ENCODE data around the gene FAM20B.
"Not testable (repeated sequence)": the region's sequence is repeated elsewhere in the genome, so short reads cannot be mapped to it uniquely, and the experiment has no call there.

The FAM20B gene, protein sequence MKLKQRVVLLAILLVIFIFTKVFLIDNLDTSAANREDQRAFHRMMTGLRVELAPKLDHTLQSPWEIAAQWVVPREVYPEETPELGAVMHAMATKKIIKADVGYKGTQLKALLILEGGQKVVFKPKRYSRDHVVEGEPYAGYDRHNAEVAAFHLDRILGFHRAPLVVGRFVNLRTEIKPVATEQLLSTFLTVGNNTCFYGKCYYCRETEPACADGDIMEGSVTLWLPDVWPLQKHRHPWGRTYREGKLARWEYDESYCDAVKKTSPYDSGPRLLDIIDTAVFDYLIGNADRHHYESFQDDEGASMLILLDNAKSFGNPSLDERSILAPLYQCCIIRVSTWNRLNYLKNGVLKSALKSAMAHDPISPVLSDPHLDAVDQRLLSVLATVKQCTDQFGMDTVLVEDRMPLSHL

DNA sequence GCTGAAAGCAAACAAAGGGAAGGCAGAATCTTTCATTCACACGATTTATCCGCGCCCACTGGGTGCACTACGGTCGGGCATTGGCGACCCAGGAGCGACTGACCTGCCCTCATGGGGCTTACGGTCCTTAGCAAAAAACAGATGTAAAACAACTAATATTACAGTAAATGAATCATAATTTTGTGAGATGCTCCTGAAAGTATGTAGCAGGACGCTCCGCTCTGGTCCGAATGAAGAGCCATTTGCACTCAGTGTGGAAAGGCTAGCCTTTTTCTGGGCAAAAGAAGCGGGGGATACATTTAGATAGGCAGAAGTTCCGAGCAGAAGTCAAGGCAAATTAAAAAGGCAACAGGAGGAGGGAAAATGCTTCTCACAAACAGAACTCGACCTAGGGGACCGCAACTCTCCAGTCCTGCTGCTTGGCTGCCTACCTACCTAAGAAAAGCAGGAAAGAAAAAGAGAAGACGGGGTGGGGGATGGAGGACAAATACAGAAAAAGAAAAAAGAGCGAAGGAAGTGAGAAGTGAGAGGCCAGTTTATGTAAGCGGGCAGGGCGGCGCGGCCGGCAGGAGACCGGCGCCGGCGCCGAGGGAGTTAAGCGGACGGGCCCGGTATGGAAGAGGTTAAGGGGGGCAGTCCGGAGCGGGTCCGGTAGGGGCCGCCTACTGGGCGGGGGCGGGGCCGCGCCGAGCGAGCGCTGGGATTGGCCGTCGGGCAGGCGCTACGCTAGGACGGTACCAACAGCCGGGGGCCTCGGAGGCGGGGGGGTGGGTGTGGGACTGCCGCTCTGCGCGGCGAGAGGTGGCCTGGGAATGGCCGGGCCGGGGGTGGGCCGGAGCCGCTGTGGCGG, at the start of gene FAM20B:
Gene FAM20B, plus strand, starts transcription at position 770 of the 850 bp plus-strand sequence. CDS start 17,954 bp downstream, outside the sequence.
- DNase-seq (ENCODE audit: low read depth), result peak; percentile 87

DNA sequence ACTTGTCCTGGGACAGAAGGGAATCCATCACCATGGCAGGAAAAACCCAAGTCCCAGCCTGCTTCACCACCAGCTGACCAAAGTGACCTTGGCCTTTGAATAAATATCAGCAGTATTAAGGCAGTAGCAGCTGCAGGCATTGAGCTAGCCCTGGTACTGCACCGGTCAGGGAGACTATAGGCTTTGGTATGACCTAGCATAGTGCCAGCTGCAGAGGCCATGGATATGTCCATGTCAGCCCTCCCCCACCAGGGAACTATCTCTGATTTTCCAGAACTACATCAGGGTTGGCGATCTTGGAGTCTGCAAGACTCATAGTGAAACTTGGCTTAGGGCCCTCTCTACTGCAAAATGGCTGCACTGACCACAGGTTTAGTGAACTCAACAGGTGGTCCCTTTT, 49.2 kb upstream of the FAM20B start:
- DNase-seq (ENCODE audit: low read depth), result no peak

DNA sequence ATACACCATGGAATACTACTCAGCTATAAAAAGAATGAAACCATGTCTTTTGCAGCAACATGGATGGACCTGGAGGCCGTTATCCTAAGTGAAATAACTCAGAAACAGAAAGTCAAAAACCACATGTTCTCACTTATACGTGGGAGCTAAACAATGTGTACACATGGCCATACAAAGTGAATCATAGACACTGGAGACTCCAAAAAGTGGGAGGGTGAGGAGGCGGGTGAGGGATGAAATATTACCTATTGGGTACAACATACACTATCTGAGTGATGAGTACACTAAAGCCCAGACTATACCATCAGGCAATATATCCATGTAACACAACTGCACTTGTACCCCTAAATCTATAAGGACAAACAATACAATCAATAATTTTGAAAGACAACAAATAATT, 39.5 kb upstream of the FAM20B start:
- DNase-seq (ENCODE audit: low read depth), result no peak

DNA sequence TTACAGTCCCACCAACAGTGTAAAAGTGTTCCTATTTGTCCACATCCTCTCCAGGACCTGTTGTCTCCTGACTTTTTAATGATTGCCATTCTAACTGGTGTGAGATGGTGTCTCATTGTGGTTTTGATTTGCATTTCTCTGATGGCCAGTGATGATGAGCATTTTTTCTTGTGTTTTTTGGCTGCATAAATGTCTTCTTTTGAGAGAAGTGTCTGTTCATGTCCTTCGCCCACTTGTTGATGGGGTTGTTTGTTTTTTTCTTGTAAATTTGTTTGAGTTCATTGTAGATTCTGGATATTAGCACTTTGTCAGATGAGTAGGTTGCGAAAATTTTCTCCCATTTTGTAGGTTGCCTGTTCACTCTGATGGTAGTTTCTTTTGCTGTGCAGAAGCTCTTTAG, 37.5 kb upstream of the FAM20B start:
- DNase-seq (ENCODE audit: low read depth), result not testable (repeated sequence)

DNA sequence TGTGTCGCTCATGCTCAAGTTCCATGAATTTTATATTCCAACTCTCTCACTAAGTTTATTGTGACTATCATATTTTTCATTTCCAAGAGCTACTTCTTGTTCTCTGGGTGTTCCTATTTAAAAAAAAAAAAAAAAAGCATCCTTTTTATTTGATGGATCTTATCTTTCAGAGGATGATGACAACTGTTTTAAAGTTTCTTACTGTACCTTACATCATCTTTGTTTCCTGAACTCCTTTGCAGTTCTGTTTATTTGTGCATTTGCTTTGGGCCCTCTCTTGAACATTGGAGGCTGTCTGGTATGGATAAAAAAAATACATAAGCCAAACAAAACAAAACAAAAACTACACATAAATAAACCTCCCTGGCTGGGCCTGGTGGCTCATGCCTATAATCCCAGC, 32.1 kb upstream of the FAM20B start:
- DNase-seq (ENCODE audit: low read depth), result no peak

DNA sequence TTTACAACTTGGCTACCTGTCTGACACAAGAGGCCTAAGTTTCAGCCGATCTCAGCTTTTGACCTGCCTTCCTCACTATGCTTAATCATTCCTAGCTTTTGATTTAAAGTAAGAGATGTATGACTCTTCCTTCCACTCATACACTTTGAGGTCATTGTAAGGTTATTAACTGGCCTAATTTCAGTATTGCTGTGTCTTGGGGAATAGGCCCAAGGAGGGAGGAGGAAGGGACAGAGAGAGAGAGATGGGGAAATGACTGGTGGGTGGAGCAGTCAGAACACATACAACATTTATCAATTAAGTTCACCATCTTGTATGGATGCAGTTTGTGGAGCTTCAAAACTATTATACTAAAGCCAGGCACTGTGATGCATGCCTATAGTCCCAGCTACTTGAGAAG, 28.3 kb upstream of the FAM20B start:
- DNase-seq (ENCODE audit: low read depth), result no peak

DNA sequence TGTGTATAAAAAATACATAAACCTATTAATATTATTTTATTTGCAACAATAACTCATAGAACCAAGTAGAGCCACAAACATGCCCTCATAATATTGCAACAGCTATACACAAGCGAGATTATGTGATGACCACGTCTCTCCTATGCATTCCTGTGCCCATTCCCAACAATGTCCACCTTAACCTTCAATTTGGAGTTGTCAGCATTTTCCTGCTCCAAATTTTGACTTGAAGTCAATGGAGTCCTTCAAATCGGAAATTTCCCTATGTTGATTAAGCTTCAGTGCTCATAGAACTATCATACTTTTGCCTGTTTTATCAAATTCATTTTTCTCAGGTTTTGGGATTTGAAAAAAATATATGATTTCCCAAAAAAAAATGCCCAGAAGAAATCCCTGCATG, 27.4 kb upstream of the FAM20B start:
- DNase-seq (ENCODE audit: low read depth), result no peak

DNA sequence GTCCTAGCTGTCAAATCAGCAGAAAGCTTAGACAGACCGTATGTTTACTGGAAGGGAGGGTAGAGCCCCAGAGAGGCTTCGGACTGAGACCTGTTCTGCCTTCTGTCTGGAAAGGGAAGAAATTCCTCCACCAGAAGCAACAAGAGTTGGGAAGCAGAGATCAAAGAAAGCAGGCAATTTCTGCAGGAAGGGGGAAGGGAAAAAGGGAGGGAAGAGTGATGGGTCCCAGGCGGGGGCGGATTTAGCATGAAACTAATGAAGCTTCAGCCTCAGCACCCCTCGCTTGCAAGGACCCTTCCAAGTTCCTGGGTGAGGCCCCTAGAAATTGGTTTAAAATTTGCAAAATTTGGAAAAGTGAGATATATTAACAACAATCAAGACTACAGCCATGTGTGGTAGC, 26.6 kb upstream of the FAM20B start:
- no peak for DNase-seq (ENCODE audit: low read depth)

DNA sequence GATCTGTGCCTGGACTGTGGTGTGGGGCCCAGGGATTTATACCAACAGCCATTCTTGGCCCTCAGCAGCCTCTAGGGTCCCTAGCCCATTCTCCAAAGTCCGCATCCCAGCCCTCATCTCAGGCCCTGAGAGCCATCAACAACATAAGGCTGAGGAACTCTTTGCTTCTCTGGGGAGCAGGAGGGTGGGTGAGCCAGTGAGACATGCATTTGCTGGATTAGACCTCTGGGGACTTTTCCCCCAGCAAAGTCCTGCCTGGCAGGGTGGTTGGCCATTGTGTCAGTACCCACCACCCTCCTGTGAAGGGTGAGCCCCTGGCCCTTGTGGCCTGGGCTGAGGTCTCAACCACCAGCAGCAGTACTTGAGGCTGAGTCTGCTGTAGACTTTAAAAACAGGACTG, 24.2 kb upstream of the FAM20B start:
- DNase-seq (ENCODE audit: low read depth), result no peak

DNA sequence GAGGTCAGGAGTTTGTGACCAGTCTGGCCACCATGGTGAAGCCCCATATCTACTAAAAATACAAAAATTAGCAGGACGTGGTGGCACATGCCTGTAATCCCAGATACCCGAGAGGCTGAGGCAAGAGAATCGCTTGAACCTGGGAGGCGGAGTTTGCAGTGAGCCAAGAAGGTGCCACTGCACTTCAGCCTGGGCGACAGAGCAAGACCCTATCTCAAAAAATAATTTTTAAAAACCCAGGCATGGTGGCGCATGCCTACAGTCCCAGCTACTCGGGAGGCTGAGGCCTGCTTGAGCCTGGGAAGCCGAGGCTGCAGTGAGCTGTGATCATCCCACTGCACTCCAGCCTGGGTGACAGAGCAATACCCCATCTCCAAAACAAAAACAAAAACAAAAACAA, 23.6 kb upstream of the FAM20B start:
- DNase-seq (ENCODE audit: low read depth), result not testable (repeated sequence)

DNA sequence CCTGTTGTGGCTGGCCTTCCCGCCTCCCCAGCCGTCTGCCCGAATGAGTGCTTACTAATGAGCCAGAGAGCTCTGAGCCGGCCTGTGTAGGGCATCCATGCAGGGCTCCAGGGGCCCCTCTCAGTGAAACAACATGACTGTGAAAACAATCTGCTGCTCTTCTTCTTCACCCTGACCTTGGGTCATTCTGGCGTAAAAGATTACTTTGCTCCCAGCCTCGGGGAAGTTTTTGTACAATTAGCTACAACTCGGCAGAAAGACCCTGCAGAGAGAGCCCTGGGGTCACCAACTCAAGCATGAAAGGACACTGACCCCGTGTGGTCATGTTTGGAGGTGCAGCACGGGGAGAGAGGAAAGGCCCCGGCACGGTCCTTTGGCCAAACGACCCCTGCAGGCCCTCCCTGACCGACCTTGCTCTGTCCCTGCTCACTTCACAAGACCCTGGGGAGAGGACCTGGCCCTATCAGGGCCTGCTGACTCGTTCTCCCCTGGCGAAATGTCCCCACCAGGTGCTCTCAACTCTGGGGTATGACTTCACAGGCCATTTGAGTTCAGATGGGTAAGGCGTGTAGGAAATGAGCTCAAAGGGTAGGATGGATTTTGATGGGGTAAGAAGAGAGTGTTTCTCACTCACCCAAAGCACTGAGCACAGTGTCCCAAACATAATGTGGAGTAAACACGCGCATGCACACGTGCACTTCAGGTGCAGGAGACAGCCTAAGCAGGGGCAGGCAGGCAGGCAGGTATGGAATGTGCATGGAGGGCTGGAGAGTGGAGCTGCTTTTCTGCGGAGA, 22.9 kb upstream of the FAM20B start:
- peak; percentile 51 for DNase-seq (ENCODE audit: low read depth)

DNA sequence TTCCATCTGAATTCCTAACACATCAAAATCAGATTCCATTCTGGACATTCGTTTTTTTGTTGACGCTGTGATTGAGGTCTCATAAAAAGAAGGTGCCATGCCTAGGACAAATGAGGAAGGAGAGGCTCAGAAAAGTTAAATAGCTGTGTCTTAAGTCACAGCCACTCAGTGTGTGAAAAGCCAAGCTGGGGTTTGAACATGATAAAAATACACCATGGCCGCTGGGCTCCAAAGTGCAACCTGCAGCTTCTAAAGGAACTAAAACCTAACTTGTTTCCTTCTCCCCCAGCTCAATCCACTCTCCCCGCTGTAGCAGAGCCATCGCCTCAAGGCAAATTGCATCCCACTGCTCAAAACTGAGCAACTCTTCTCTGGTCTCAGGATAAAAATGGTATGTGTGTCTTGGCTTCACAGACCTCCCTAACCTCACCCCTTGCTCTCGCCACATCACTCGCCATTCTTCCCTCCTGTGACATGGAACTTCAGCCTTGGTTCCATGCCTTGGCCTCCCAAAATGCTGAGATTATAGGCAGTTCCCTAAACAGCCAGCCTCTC, 22.1 kb upstream of the FAM20B start:
- DNase-seq (ENCODE audit: low read depth), result no peak

DNA sequence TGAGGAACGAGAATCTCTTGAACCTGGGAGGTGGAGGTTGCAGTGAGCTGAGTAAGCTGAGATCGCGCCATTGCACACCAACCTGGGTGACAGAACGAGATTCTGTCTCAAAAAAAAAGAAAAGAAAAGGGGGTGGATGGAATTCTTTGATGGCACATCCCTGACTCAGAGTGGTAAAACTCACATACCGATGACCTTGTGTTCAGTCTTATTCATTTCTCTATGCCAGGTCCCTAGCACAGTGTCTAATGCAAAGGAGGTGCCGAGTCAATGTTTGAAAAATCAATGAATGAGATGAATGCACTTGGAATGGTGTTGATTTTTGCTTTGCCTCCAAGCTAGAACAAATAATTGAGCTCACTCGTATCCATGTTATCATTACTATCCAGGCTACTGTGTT, 18.5 kb upstream of the FAM20B start:
- no peak for DNase-seq (ENCODE audit: low read depth)

DNA sequence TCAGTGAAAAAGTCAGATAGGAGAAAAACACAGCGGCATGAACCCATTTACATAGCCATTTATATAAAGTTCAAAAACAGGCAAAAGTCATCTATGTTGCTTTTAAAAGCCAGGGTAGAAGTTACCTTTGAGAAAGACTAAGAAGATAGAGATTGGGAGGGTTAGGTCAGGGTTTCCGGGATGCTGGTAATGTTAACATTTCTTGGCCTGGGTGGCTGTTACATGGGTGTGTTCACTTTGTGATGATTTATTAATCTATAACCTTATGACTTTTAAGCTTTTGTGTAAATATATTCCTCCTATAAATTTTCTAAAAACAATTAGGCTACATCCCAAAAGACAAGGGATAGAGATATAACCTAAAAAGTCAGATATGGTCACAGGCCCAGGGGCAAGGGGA, 15.0 kb upstream of the FAM20B start:
- no peak for DNase-seq (ENCODE audit: low read depth)

DNA sequence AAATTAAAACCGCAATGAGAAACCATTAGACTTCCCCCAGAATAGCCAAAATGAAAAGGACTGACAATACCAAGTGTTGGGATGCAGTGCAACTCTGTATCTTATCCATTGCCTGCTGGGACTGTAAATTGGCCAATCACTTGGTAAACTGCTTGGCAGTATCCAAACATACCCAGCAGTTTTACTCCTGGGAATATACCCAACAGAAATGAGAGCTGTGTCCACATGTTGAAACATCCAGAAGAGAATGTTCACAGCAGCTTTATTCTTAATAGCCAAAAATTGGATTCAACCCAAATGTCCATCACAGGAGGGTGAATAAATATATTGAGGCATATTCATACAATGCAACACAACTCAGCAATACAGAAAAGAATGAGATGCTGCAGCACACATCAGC, 13.7 kb upstream of the FAM20B start:
- DNase-seq (ENCODE audit: low read depth), result peak; percentile 70

DNA sequence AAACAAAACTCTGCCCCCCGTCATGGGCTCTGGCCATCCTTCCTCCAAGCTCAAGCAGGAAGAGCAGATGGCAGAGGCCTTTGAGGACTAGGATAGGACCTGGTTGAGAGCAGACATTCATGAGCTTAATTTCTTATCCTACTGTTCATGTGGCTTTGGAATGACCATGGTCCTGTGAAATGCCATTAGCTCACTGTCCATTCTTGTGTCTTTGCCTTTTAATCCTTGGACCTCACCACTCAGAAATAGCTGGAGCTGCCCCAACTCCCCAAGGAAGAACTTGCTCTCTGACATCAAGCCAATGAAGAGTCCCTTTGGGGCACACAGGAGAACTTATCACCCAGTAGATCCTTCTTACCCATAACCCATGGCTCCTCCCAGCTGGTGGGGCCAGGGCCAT, 11.6 kb upstream of the FAM20B start:
- DNase-seq (ENCODE audit: low read depth), result no peak

DNA sequence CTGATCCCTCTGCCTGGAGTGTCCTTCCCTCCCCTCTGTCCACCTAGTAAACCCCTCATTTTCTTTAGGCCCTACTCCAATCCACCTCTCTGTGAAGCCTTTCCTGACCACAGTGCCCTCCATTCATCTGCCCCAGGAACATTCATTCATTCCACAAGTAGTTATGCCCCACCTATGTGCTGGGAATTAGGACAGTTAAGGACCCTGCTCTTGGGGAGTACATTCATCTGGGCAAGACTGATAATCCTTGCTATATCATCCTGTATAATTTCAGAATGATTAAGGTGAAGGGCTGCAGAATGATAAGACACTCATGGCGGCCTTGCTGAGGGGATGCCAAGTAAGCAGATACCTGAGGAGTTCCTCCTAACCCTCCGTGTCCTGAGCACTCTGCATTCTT, 10.3 kb upstream of the FAM20B start:
- DNase-seq (ENCODE audit: low read depth), result no peak

DNA sequence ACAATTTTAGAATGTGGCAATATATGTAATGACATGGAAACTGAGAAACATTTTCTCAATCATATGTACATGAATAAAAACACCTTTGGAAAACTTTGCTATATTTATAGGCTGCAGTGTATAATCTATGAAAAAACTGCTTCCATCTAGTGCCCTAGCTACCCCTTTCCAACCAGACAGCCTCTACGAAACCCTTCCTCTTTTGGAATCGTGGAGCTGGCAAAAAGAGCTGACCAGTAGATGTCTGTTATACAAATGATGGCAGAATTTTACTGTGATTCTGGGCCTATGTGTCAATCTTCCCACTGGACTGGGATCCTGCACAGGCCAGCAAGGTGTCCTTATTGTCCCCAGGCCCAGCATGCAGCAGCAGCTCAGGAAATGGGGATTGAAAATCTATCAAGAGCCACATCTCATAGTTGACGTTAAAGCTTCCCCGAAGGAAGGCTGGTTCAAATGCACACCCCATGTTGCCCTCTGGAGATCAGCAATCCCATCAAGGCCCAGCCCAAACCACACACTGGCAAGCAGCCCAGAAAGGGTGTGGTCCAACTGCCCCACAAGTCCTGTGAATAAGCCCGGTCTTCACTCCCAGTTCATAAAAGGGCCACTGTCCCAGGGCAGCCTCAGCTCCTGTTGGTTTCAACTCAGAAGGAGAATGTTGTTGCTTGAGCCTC, 8.8 kb upstream of the FAM20B start:
- peak; percentile 95 for DNase-seq (ENCODE audit: low read depth)

DNA sequence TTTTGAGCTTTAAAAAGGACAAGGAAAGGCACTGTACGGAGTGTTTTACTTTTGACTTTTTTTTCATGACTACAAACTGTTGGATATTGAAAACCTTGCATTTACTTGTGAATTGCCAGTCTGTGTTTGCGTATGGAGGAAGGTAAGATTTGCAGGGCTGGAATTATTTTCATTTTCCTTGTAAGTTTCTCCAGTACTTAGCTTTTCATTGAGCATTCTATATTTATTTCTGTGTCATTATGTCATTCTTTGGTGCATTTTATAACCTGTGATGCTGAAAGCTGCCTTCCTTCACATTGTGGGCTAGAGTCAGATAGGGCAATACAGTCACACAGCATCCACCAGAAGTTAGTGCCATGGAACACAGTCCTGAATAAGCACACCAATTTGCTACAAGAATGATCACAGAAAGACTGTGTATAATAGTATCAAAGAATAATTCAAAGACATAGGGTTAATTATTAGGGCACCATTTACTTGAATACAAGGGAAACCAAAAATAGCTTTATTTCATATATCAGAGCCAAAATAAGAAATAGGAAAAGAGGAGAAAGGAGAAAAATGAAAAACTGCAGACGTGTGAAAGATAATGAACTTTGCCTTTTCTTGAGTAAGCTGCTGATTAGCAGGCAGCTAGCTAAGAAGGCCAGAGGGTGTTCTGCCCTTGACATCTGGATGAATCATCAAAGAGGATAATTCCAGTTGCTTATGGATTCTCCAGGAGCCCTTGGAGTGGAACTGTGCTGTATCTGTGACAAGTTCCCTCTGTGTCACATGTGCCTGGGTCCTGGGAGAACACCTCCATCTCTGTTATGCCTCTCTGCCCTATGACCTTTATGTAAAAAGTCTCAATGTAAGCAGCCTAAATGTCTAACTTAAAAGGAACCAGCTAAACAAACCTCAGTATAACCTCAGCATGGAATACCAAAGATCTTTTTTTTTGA, 8.0 kb upstream of the FAM20B start:
- DNase-seq (ENCODE audit: low read depth), result no peak

DNA sequence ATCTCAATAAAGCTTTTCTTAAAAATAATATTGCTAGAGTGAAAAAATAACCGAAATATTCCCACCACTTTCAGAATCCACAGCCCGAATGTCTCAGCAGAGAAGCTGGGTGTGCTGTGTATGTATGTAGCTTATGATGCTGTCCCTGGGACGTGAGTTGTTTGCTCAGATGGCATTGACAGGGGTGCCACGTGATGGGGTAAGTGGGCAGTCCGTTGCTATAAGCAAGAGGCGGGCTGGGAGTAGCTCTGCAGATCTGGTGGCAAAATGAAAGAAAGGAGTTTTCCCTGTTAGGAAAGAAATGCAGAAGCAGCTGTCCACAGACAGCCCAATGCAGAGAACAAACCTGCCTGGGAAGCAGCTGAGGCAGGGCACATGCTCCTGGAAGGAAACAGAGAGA, 3.8 kb upstream of the FAM20B start:
- DNase-seq (ENCODE audit: low read depth), result no peak
